Astrocyte (in vitro differentiated cells and primary cell): ENCODE data around the gene EPHA7.

ENCODE experiments used
- CTCF ChIP-seq: IDR thresholded peaks from 2 replicates; pipeline ENCODE4 v1.5.1; 2011; ENCODE audit warnings: low read depth, mild to moderate bottlenecking, inconsistent platforms, low read length, moderate library complexity; ENCODE audit not compliant: insufficient read depth
- EZH2 ChIP-seq: IDR thresholded peaks from 2 replicates; pipeline ENCODE4 v1.6.1; 2012; ENCODE audit warnings: mild to moderate bottlenecking, low read length, inconsistent platforms; ENCODE audit not compliant: insufficient read depth

GRCh38 chr6:93209358-93209757 lies 210.0 kb downstream of the EPHA7 start:
- TF ChIP-seq CTCF (no peak), EZH2 (no peak)
